HepG2 (cell line): ENCODE results near the gene FBN3. TPM values are rescaled to one million over a fixed set of nuclear protein-coding genes. Genes with fewer than 3 reads are reported as not detected.

Experiments used
- ATAC-seq: fragments of 200-7000 bp; cut with Tn5 transposase; 3 replicates; pipeline ENCODE4 v1.9.1; 2020; ENCODE audit warnings: mild to moderate bottlenecking, moderate library complexity
- BruUV-seq: library from RNA; stranded (reverse); fragments of 400-500 nt; replicated peaks from 2 replicates; lab custom pipeline; 2021; lab: Mats Ljungman, UMichigan
- CTCF ChIA-PET: fragments of 300-600 bp; formaldehyde crosslinking; extraction: SDS; loops from one replicate; lab custom pipeline; 2021; ENCODE audit warnings: low total read pairs, inconsistent platforms, low intra/inter-chr PET ratio; lab: Yijun Ruan, JAX
- POLR2A ChIA-PET: fragments of 350-600 bp; sonication (Branson Sonifier 250); formaldehyde crosslinking; loops from one replicate; lab custom pipeline; 2020; ENCODE audit warnings: antibody characterized with exemption, inconsistent platforms; lab: Yijun Ruan, JAX
- DNase-seq: peaks from one replicate; pipeline ENCODE4 v3.0.0-alpha.2; 2015; ENCODE audit warnings: low spot score
- FAIRE-seq: peaks from 3 replicates; lab custom pipeline; 2011; peaks lifted over from hg19 to GRCh38; lab: Jason Lieb, UNC
- H2AFZ ChIP-seq: one replicate; pipeline ENCODE4 v1.6.1; 2011; ENCODE audit warnings: low read length, inconsistent platforms
- H3K27ac ChIP-seq: fragments of 300-600 bp; 3 replicates; pipeline ENCODE4 v1.8.0; 2011; ENCODE audit warnings: mixed run types, mild to moderate bottlenecking, mixed read lengths, low read length, inconsistent platforms; ENCODE audit not compliant: insufficient read depth; ENCODE audit errors: extremely low read length
- H3K27me3 ChIP-seq, 2 experiments: fragments of 200-600 bp in 1 of 2; 2 replicates in 1 of 2; 3 replicates in 1 of 2; pipeline versions ENCODE4 v1.6.0 to v1.8.0; 2011; ENCODE audit warnings: low read length in 2 of 2, mild to moderate bottlenecking in 2 of 2, moderate library complexity in 2 of 2, inconsistent platforms in 1 of 2; ENCODE audit not compliant: insufficient read depth in 2 of 2, control insufficient read depth in 1 of 2
- H3K36me3 ChIP-seq, 2 experiments: fragments of 200-600 bp in 1 of 2; replicated peaks in 1 of 2; 2 replicates in 1 of 2; 3 replicates in 1 of 2; pipeline versions ENCODE4 v1.5.1 to v1.8.0; 2011; ENCODE audit warnings: low read length in 2 of 2, inconsistent platforms in 1 of 2; ENCODE audit not compliant: insufficient read depth in 2 of 2, control insufficient read depth in 1 of 2
- H3K4me1 ChIP-seq: 2 replicates; pipeline ENCODE4 v1.5.1; 2012; ENCODE audit warnings: low read length, inconsistent platforms; ENCODE audit not compliant: insufficient read depth
- H3K4me2 ChIP-seq: 2 replicates; pipeline ENCODE4 v1.6.0; 2011; ENCODE audit warnings: low read depth, low read length, inconsistent platforms
- H3K4me3 ChIP-seq, 3 experiments: fragments of 200-600 bp in 1 of 3; sonication (generic), shearing (Covaris generic) in 1 of 3; replicated peaks in 1 of 3; 2 replicates each; pipeline ENCODE4 v1.5.1; 2011 to 2016; ENCODE audit warnings: low read length in 3 of 3, inconsistent platforms in 2 of 3, low read depth in 2 of 3, mild to moderate bottlenecking in 2 of 3, control low read depth in 1 of 3, mixed read lengths in 1 of 3; ENCODE audit not compliant: insufficient read depth in 1 of 3
- H3K79me2 ChIP-seq: one replicate; pipeline ENCODE4 v1.6.1; 2011; ENCODE audit warnings: low read length, inconsistent platforms; ENCODE audit not compliant: insufficient read depth
- H3K9ac ChIP-seq: 2 replicates; pipeline ENCODE4 v1.6.0; 2011; ENCODE audit warnings: mild to moderate bottlenecking, low read depth, low read length, inconsistent platforms; ENCODE audit not compliant: insufficient read depth
- H3K9me3 ChIP-seq: 2 replicates; pipeline ENCODE4 v1.5.1; 2012; ENCODE audit warnings: mild to moderate bottlenecking, low read length
- H4K20me1 ChIP-seq: 2 replicates; pipeline ENCODE4 v1.6.0; 2011; ENCODE audit warnings: inconsistent platforms, mild to moderate bottlenecking, low read length, moderate library complexity; ENCODE audit not compliant: insufficient read depth
- ARID2 ChIP-seq: sonication (generic); formaldehyde crosslinking; IDR thresholded peaks from 2 replicates; pipeline ENCODE4 v1.8.1; 2022; ENCODE audit warnings: mild to moderate bottlenecking, missing genetic modification reagents, borderline replicate concordance
- BHLHE40 ChIP-seq: IDR thresholded peaks from 2 replicates; pipeline ENCODE4 v1.6.1; 2011; ENCODE audit warnings: low read length, improper control_type of control experiment
- BRD4 ChIP-seq: sonication (generic); formaldehyde crosslinking; IDR thresholded peaks from 2 replicates; pipeline ENCODE4 v1.4.0; 2020; ENCODE audit warnings: missing genetic modification reagents
- ISX ChIP-seq: sonication (generic); formaldehyde crosslinking; conservative IDR thresholded peaks from 2 replicates; pipeline ENCODE4 v1.5.0; 2020; ENCODE audit warnings: missing genetic modification reagents
- JARID2 ChIP-seq: sonication (generic); formaldehyde crosslinking; IDR thresholded peaks from 2 replicates; pipeline ENCODE4 v1.8.1; 2023; ENCODE audit warnings: missing genetic modification reagents, inconsistent platforms; ENCODE audit not compliant: insufficient replicate concordance
- MYNN ChIP-seq: sonication (generic); formaldehyde crosslinking; IDR thresholded peaks from 2 replicates; pipeline ENCODE4 v1.4.0; 2020; ENCODE audit warnings: mild to moderate bottlenecking, low read depth, missing genetic modification reagents
- PHB2 ChIP-seq: fragments of 450-650 bp; IDR thresholded peaks from 2 replicates; pipeline ENCODE4 v1.6.1; 2018; ENCODE audit not compliant: partially characterized antibody
- SP4 ChIP-seq: sonication (generic); formaldehyde crosslinking; IDR thresholded peaks from 2 replicates; pipeline ENCODE4 v1.8.1; 2023; ENCODE audit warnings: mild to moderate bottlenecking, missing genetic modification reagents
- SRF ChIP-seq: IDR thresholded peaks from 2 replicates; pipeline ENCODE4 v1.6.1; 2011; ENCODE audit warnings: mild to moderate bottlenecking, low read depth, low read length, moderate library complexity
- SRSF4 ChIP-seq: fragments of 200-400 bp; formaldehyde crosslinking; IDR thresholded peaks from one replicate; pipeline ENCODE4 v1.6.1; 2018; ENCODE audit warnings: mild to moderate bottlenecking, low read depth, low read length, moderate library complexity; ENCODE audit not compliant: poor library complexity, severe bottlenecking
- ZBTB1 ChIP-seq: sonication (generic); formaldehyde crosslinking; IDR thresholded peaks from 2 replicates; pipeline ENCODE4 v1.4.0; 2020; ENCODE audit warnings: missing genetic modification reagents, borderline replicate concordance
- ZNF263 ChIP-seq: sonication (generic); formaldehyde crosslinking; IDR thresholded peaks from 2 replicates; pipeline ENCODE4 v1.4.0; 2020; ENCODE audit warnings: missing genetic modification reagents
- ZNF337 ChIP-seq: sonication (generic); formaldehyde crosslinking; IDR thresholded peaks from 2 replicates; pipeline ENCODE4 v1.5.1; 2020; ENCODE audit warnings: missing genetic modification reagents, low read depth, mild to moderate bottlenecking, borderline replicate concordance
- ZNF484 ChIP-seq: sonication (generic); formaldehyde crosslinking; IDR thresholded peaks from 2 replicates; pipeline ENCODE4 v1.5.1; 2020; ENCODE audit warnings: mild to moderate bottlenecking, low read depth, missing genetic modification reagents, borderline replicate concordance
- ZNF567 ChIP-seq: sonication (generic); formaldehyde crosslinking; IDR thresholded peaks from 2 replicates; pipeline ENCODE4 v1.8.1; 2023; ENCODE audit warnings: mild to moderate bottlenecking, missing genetic modification reagents, borderline replicate concordance
- ZNF720 ChIP-seq: sonication (generic); formaldehyde crosslinking; IDR thresholded peaks from 2 replicates; pipeline ENCODE4 v1.4.0; 2020; ENCODE audit warnings: missing genetic modification reagents
- WGBS: methylation state at CpG from one replicate; pipeline ENCODE4 v1.1.6; 2017; ENCODE audit warnings: low lambda C conversion rate; 5-methylcytosine and 5-hydroxymethylcytosine counted together
- in situ Hi-C: cut with HindIII; loops from 2 replicates; pipeline ENCODE4 v1.10.0; 2017; ENCODE audit warnings: low pct_unique_long_range_greater_than_20kb; ENCODE audit not compliant: extremely low pct_ligation_motif_present
- intact Hi-C: fragments of 100-400 bp; cut with micrococcal nuclease; formaldehyde crosslinking; loops from one replicate; pipeline ENCODE4 v1.10.0; 2022; ENCODE audit not compliant: unreplicated experiment
- polyA plus RNA-seq, 8 experiments: library from polyadenylated mRNA; depleted of rRNA in 3 of 8; stranded (reverse) in 7 of 8; unstranded in 1 of 8; fragments of >200 nt; fragmentation: Illumina TruSeq in 4 of 8; extraction: Trizol in 4 of 8; gene quantifications; 2 replicates each; pipeline versions ENCODE4 v1.2.1 to v1.2.3, GENCODE V29; 2011 to 2016; ENCODE audit warnings: low read depth in 4 of 8, missing spikeins in 1 of 8, mixed read lengths in 1 of 8; ENCODE audit not compliant: insufficient read depth in 1 of 8
- total RNA-seq, 5 experiments: library from RNA; depleted of rRNA; stranded (reverse); fragments of >200 nt; fragmentation: Illumina TruSeq; extraction: Trizol; gene quantifications; 2 replicates each; pipeline ENCODE4 v1.2.3, GENCODE V29; 2016; ENCODE audit warnings: low read depth in 1 of 5
- TF ChIP-seq, protein P1 (sequence below): IDR thresholded peaks from 2 replicates; pipeline ENCODE4 v1.6.1; 2016; ENCODE audit warnings: low read depth
- TF ChIP-seq, protein P2 (sequence below): sonication (generic); formaldehyde crosslinking; IDR thresholded peaks from 2 replicates; pipeline ENCODE4 v1.5.0; 2020; ENCODE audit warnings: mild to moderate bottlenecking, missing genetic modification reagents
- TF ChIP-seq, protein P3 (sequence below): sonication (generic); formaldehyde crosslinking; IDR thresholded peaks from 2 replicates; pipeline ENCODE4 v1.4.0; 2020; ENCODE audit warnings: missing genetic modification reagents

FBN3 gene
- total and polyA plus RNA-seq, 2 of the 13 experiments (the other 11 are each of a cell fraction or from before 2014, with no cell fraction given), result 0.20 to 1.3 TPM

DNA sequence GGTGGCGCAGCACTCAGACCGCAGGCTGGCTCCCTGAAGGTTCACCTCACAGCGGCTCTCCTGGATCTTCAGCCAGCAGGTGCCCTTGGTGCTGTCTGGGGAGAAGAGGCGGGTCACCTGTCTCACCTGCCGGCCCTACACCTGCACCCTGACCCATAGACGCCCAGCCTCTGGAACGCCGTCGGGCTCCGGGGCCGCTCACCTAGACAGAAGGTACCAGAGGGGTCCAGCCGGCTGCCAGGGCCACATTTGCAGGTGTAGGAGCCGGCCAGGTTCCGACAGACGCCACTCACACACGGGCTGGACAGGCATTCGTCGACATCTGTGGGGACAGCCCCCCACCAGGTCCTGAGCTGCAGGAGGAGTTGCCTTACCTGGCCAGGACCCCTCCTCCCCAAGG, 22.9 kb downstream of the FBN3 start:
- ChIA-PET POLR2A (no interaction called here), CTCF (no interaction called here)
- FAIRE-seq, result no peak

DNA sequence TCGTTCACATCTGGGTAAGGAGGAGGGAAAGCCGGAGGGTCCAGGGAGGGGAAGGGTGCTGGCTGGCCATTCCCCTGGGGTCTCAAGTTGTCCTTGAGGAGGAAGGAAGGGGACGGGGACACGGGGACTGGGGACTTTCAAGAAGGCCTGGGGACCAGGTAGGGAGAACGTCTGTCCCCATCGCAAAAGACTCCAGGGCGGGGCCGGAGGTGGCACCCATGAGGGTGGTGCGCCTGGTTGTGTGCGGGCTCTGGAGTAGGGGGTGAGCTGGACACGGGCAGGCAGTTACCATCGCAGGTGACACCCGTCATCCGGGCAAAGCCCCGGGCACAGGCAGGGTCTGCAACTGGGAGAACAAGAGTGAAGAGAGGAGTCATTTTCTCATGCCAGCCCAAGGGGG, 23.4 kb downstream of the FBN3 start:
- no peak overlapping the region for H3K9ac ChIP-seq
- CTCF ChIA-PET, result no interaction called here
- WGBS, result 80% methylated on average over 15 of the region's 15 CpGs
- peaks cover 7% of the 10 kb centered on the region for H3K4me1 ChIP-seq
- intact Hi-C loops (no loop called here), in situ Hi-C loops (no loop called here)
- no peaks in the 10 kb centered on the region for H3K79me2 ChIP-seq
- POLR2A ChIA-PET, result no interaction called here
- H4K20me1 ChIP-seq, result no peaks in the 10 kb centered on the region
- H3K4me2 ChIP-seq, result no peak overlapping the region
- DNase-seq (no peak), ATAC-seq (no peak), FAIRE-seq (no peak)
- no peak overlapping the region for H2AFZ ChIP-seq
- no peak overlapping the region for H3K4me3 ChIP-seq
- H3K9me3 ChIP-seq, result no peaks in the 10 kb centered on the region
- no peaks in the 10 kb centered on the region; a peak in 1 of 5 replicates for H3K27me3 ChIP-seq
- no peak overlapping the region for H3K27ac ChIP-seq
- H3K36me3 ChIP-seq, result no peaks in the 10 kb centered on the region
- BruUV-seq, result no TSS peak
- TF ChIP-seq JARID2 (CRISPR knock-in tag) (no peak), ZNF337 (no peak), SP4 (no peak), MYNN (CRISPR knock-in tag) (no peak), SRSF4 (no peak), BHLHE40 (no peak), ZBTB1 (no peak), BRD4 (CRISPR knock-in tag) (no peak), SRF (no peak), ZNF567 (no peak)
- TF ChIP-seq, protein P1, sequence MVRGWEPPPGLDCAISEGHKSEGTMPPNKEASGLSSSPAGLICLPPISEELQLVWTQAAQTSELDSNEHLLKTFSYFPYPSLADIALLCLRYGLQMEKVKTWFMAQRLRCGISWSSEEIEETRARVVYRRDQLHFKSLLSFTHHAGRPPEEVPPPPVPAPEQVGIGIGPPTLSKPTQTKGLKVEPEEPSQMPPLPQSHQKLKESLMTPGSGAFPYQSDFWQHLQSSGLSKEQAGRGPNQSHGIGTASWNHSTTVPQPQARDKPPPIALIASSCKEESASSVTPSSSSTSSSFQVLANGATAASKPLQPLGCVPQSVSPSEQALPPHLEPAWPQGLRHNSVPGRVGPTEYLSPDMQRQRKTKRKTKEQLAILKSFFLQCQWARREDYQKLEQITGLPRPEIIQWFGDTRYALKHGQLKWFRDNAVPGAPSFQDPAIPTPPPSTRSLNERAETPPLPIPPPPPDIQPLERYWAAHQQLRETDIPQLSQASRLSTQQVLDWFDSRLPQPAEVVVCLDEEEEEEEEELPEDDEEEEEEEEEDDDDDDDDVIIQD (CRISPR knock-in tag), result no peak
- TF ChIP-seq, protein P2, sequence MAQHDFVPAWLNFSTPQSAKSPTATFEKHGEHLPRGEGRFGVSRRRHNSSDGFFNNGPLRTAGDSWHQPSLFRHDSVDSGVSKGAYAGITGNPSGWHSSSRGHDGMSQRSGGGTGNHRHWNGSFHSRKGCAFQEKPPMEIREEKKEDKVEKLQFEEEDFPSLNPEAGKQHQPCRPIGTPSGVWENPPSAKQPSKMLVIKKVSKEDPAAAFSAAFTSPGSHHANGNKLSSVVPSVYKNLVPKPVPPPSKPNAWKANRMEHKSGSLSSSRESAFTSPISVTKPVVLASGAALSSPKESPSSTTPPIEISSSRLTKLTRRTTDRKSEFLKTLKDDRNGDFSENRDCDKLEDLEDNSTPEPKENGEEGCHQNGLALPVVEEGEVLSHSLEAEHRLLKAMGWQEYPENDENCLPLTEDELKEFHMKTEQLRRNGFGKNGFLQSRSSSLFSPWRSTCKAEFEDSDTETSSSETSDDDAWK (CRISPR knock-in tag), result no peak

More for the DNA sequence above, 22.9 kb downstream of the FBN3 start:
- H3K79me2 ChIP-seq, result no peaks in the 10 kb centered on the region
- no peak overlapping the region for H2AFZ ChIP-seq
- TF ChIP-seq ZNF720 (CRISPR knock-in tag), result no peak
- TF ChIP-seq ZNF263 (CRISPR knock-in tag), result no peak
- no peak for TF ChIP-seq ARID2 (CRISPR knock-in tag)
- TF ChIP-seq ISX (CRISPR knock-in tag), result no peak
- no peak for TF ChIP-seq PHB2
- no peak for TF ChIP-seq ZNF484 (CRISPR knock-in tag)
- TF ChIP-seq, protein P3, sequence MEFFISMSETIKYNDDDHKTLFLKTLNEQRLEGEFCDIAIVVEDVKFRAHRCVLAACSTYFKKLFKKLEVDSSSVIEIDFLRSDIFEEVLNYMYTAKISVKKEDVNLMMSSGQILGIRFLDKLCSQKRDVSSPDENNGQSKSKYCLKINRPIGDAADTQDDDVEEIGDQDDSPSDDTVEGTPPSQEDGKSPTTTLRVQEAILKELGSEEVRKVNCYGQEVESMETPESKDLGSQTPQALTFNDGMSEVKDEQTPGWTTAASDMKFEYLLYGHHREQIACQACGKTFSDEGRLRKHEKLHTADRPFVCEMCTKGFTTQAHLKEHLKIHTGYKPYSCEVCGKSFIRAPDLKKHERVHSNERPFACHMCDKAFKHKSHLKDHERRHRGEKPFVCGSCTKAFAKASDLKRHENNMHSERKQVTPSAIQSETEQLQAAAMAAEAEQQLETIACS (CRISPR knock-in tag), result no peak
- no peaks in the 10 kb centered on the region for H3K9me3 ChIP-seq
- BruUV-seq, result no TSS peak
- H3K36me3 ChIP-seq, result no peaks in the 10 kb centered on the region
- H3K4me2 ChIP-seq, result no peak overlapping the region
- no peak overlapping the region for H3K27ac ChIP-seq
- H4K20me1 ChIP-seq, result no peaks in the 10 kb centered on the region
- intact Hi-C loops (no loop called here), in situ Hi-C loops (no loop called here)
- ATAC-seq (no peak), DNase-seq (no peak)
- peaks cover 9% of the 10 kb centered on the region for H3K4me1 ChIP-seq
- H3K27me3 ChIP-seq, result no peaks in the 10 kb centered on the region; a peak in 1 of 5 replicates
- no peak overlapping the region for H3K9ac ChIP-seq
- no peak overlapping the region for H3K4me3 ChIP-seq
- 61% methylated on average over 5 of the region's 18 CpGs for WGBS
